GM11168 (cell line): ENCODE data around the gene ITGA4.

Source experiments
- in situ Hi-C: fragments of 300-500 bp; cut with MboI; formaldehyde crosslinking; loops from one replicate; pipeline ENCODE4 v1.12.0; 2022; ENCODE audit warnings: low sequenced_read_pairs; ENCODE audit not compliant: unreplicated experiment

Gene ITGA4

DNA sequence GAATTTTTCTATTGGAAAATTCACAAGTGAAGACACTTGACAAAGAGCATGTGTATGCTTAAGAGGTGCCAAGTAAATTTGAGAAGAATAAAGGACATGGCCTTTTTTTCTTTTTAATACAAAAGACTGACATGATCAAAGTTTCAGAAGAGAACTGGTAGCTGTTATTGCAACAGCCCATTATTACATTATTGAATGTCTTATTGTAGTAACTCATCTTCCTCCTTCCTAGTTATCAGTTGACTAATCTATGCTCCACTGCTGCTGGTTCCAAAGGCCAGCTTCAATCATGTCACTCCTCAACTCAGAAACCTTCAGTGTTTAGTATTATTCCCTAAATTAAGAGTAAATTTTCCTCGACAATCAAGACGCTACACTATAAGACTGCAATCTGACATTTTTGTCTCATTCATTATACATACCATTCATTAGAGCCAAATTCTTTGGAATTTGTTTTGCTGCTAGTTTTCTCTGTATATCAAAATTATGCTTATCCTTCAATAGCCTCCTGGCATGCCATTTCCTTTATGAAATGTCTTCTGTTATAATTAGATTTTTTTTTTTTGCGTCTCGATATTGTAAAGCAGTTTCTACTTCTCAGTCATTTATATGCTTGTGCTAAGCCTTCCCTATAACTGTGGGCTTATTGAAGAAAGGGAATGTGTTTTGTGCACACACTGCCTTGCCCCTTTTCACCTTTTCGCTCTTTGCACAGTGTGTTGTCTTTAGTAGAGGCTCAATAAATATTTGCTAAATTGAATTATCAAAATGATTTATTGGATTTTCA lies 27.9 kb downstream of the ITGA4 start:
- in situ Hi-C loops = no loop called here

GRCh38 chr2:181485638-181485946 lies 28.4 kb downstream of the ITGA4 start:
- in situ Hi-C loops = no loop called here

DNA sequence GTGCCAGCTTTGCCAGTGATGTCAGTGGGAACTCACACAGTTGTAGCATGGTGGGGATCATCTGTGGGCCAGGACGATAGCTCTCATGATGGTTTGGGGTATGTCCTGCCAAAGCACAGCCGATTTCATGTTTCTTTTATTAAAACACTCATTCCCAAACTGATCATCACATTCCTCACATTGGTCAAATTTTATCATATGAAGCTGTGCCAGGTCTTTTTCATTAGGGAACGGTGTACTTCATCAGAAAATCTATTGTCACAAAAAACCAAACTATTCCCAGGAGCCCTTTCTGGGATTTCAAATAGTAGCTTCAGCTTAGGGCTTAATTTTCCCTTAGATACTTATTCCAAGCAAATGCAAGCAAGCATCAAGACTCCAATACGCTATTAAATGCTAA lies 42.0 kb downstream of the ITGA4 start:
- in situ Hi-C loops = no loop called here

GRCh38 chr2:181500201-181500600 lies 43.0 kb downstream of the ITGA4 start:
- in situ Hi-C loops = no loop called here

- in situ Hi-C loops = no loop called here
Observed at GRCh38 chr2:181515719-181516118, 58.5 kb downstream of the ITGA4 start.

GRCh38 chr2:181516992-181517391 lies 59.8 kb downstream of the ITGA4 start:
- in situ Hi-C loops = no loop called here

- in situ Hi-C loops = no loop called here
Observed at GRCh38 chr2:181517685-181518301, 60.6 kb downstream of the ITGA4 start.

- in situ Hi-C loops = no loop called here
Observed at GRCh38 chr2:181520253-181520652, 63.1 kb downstream of the ITGA4 start.

- in situ Hi-C loops = no loop called here
Observed at GRCh38 chr2:181523756-181524155, 66.6 kb downstream of the ITGA4 start.

- in situ Hi-C loops = no loop called here
Observed at GRCh38 chr2:181526014-181526413, 68.8 kb downstream of the ITGA4 start.

DNA sequence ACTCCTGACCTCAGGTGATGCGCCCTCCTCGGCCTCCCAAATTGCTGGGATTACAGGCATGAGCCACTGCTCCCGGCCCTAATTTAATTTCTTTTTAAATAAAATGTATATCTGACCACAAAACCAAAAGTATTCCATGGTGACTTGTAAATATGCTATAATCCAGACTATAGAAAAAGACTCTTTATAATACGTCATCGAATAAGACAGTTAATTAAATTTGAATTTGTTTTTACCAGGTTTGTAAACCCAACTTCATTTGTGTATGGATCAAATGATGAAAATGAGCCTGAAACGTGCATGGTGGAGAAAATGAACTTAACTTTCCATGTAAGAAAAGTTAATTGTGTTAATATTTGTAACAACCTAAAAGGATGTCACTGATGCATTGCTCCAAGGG lies 69.9 kb downstream of the ITGA4 start:
- in situ Hi-C loops = no loop called here

GRCh38 chr2:181528441-181528840 lies 71.3 kb downstream of the ITGA4 start:
- in situ Hi-C loops = no loop called here

DNA sequence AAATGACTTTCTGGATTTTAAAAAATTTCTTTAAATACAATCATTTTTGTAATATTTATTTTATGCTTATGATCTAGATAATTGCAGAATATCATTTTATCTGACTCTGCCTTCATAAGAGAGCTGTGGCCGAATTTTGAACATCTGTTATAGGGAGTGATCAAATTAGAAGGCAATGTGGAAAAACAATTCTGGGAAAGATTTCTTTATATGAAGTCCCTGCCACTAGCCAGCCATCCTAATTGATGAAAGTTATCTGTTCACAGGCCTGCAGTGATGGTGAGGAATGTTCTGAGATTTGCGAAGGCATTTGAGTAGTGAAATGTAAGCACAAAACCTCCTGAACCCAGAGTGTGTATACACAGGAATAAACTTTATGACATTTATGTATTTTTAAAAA lies 79.5 kb downstream of the ITGA4 start:
- in situ Hi-C loops = no loop called here

DNA sequence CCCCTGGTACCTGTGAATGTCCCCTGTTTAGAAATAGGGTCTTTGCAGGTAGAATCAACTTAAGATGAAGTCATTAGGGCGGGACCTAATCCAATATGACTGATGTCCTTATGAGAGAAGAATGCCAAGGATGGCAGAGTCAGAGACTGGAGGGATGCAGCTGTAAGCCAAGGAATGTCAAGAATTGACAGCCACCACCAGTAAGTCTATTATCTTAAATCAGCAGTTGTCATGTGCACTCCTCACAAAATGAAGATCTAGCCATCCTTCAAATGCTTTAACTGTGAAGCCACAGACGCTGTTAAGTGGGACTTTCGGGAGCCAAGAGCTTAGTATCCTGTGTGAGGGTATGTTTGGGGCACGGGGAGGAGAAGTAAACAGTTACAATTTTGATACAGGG lies 83.2 kb downstream of the ITGA4 start:
- in situ Hi-C loops = no loop called here

DNA sequence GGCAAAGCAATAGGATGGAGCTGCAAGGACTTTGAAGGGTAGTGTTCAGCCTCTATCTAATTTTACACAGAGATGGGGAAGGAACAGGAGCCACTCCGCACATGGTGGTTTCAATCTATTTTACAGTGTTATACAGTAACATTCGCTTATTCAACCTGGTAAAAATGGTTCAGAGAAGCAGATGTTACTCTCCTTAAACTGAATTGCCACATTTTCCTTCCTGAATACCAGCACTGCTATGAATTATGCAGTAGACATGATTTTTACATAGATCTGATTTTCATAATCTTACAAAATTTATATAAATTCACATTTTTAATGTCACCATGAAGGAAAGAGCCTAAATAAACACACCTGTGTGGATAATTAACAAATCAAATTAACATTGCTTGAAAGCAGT lies 85.0 kb downstream of the ITGA4 start:
- in situ Hi-C loops = no loop called here

DNA sequence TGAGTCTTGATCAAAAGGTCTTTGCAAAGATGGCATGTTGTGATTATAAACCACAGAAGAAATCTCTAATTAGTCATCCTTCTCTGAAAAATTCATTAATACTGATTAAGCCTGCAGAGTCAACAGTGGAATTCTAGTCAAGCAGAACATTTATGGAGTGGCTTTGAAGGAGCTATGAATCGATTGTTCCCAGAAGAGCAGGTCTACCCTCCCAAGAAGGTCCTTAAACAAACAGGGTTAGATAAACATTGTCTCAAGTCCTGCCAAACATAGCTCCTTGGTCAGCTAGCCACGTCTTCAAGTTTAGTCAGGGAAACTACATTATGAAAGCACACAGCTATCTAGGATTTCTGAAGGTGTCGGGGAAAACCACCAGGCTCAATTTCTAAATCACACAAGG lies 88.9 kb downstream of the ITGA4 start:
- in situ Hi-C loops = no loop called here

DNA sequence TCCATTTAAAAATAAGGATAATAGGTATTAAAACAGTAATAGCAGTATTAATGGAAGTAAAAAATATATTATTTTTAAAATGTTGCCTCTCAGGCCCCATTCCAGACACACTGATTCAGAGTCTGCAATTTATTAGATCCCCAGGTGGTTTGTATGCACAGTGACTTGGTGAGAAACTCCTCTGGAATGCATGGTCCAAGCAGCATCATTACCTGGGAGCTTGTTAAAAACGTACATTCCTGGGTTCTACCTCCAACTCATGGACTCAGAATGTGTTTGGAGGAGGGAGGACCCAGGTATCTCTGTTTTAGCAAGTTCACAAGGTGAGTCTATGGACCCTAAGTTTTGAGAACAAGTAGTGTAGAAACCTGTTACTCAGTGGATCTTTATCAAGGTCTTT lies 95.6 kb downstream of the ITGA4 start:
- in situ Hi-C loops = no loop called here

GRCh38 chr2:181553244-181553643 lies 96.1 kb downstream of the ITGA4 start:
- in situ Hi-C loops = no loop called here

DNA sequence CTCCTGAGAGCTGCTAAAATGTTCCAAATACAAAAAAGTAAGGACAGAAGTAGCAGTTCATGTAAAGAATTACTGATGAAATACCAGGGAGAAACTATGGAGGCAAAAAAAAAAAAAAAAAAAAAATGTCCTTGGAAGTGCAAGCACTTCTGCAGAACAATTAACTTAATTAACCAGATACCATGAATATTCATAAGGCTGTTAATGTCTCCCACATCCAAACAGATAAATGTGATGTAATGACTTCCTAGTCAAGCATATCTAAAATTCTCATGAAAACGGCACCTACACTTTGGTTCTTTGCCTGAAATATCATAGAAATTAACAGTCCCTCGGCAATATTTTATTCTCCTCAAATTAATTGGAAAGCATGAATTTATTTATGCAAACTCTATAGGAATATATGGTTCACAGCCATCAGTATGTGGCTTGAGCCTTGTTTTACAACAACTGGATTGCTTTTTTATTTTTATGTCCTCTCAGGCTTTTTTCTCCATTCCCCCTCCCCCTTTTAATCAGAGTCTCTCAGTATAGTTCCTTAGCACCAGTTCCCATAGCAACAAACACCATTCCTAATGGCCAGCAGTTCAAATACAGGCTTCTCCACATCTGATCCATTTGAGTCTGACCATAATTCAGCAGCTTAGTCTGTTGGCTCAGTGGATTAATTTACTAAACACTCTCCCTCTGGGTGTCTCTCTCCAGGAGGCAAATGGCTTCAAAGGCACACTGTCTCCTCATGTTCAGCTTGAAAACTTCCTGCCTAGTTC lies 97.1 kb downstream of the ITGA4 start:
- in situ Hi-C loops = no loop called here

- in situ Hi-C loops = no loop called here
Observed at GRCh38 chr2:181558371-181558770, 101.2 kb downstream of the ITGA4 start.

- in situ Hi-C loops = no loop called here
Observed at GRCh38 chr2:181563101-181563692, 106.0 kb downstream of the ITGA4 start.
